Stimulated activated CD8-positive, alpha-beta memory T cell treated with anti-CD3 and anti-CD28 coated beads, Interleukin-7, amount 100 ng/mL, for 4 hours (primary cell): ENCODE results near the gene DESI1.
"Not testable (repeated sequence)": the region's sequence is repeated elsewhere in the genome, so short reads cannot be mapped to it uniquely, and the experiment has no call there.

ENCODE experiments used
- DNase-seq, 2 donors: peaks; one replicate each; pipeline ENCODE4 v3.0.0-alpha.2; 2020; ENCODE audit warnings: low read depth in 2 of 2

The DESI1 gene

GRCh38 chr22:41620589-41621098 is at the start of gene DESI1:
Gene DESI1 (minus strand): TSS chr22:41621043. CDS start chr22:41620839, 204 bp downstream.
- DNase-seq = no peak

GRCh38 chr22:41668971-41669911 is 48.4 kb upstream of the DESI1 start:
- DNase-seq = no peak

- no peak for DNase-seq
Observed at GRCh38 chr22:41664951-41665350, 44.1 kb upstream of the DESI1 start.

- DNase-seq = no peak
Observed at GRCh38 chr22:41664490-41664889, 43.6 kb upstream of the DESI1 start.

- DNase-seq = not testable (repeated sequence)
Observed at GRCh38 chr22:41663594-41663993, 42.8 kb upstream of the DESI1 start.

- no peak for DNase-seq
Observed at GRCh38 chr22:41661713-41662112, 40.9 kb upstream of the DESI1 start.

GRCh38 chr22:41661088-41661487 is 40.2 kb upstream of the DESI1 start:
- no peak for DNase-seq

- no peak for DNase-seq
Observed at GRCh38 chr22:41660416-41660815, 39.6 kb upstream of the DESI1 start.

GRCh38 chr22:41659941-41660340 is 39.1 kb upstream of the DESI1 start:
- DNase-seq = no peak

- DNase-seq = no peak
Observed at GRCh38 chr22:41658869-41659268, 38.0 kb upstream of the DESI1 start.

- no peak for DNase-seq
Observed at GRCh38 chr22:41657709-41658108, 36.9 kb upstream of the DESI1 start.

- DNase-seq = no peak
Observed at GRCh38 chr22:41656556-41656955, 35.7 kb upstream of the DESI1 start.

- no peak for DNase-seq
Observed at GRCh38 chr22:41654322-41654721, 33.5 kb upstream of the DESI1 start.

GRCh38 chr22:41650821-41651220 is 30.0 kb upstream of the DESI1 start:
- no peak for DNase-seq

- DNase-seq = no peak
Observed at GRCh38 chr22:41650229-41650628, 29.4 kb upstream of the DESI1 start.

GRCh38 chr22:41648432-41648831 is 27.6 kb upstream of the DESI1 start:
- DNase-seq = no peak

GRCh38 chr22:41647771-41648170 is 26.9 kb upstream of the DESI1 start:
- no peak for DNase-seq

- DNase-seq = no peak
Observed at GRCh38 chr22:41642331-41643110, 21.7 kb upstream of the DESI1 start.

- DNase-seq = no peak
Observed at GRCh38 chr22:41641854-41642253, 21.0 kb upstream of the DESI1 start.

- no peak for DNase-seq
Observed at GRCh38 chr22:41638748-41639147, 17.9 kb upstream of the DESI1 start.

GRCh38 chr22:41638124-41638523 is 17.3 kb upstream of the DESI1 start:
- no peak for DNase-seq

- DNase-seq = not testable (repeated sequence)
Observed at GRCh38 chr22:41637623-41638022, 16.8 kb upstream of the DESI1 start.

GRCh38 chr22:41636467-41636866 is 15.6 kb upstream of the DESI1 start:
- no peak for DNase-seq
